Measurements from ENCODE around the gene NFATC1.

The NFATC1 gene

GRCh38 chr18:79568543-79569205, 172.9 kb downstream of the NFATC1 start:
- DNase-seq (ENCODE audit: low read depth in 2 of 3, low spot score in 1 of 3) = no peak

- no peak for DNase-seq (ENCODE audit: low read depth in 2 of 3, low spot score in 1 of 3)
These were observed 174.0 kb downstream of the NFATC1 start for GRCh38 chr18:79569720-79570119.

- no peak for DNase-seq (ENCODE audit: low read depth in 2 of 3, low spot score in 1 of 3)
These were observed 174.8 kb downstream of the NFATC1 start for GRCh38 chr18:79570266-79571201.

- no peak for DNase-seq (ENCODE audit: low read depth in 2 of 3, low spot score in 1 of 3)
These were observed 175.7 kb downstream of the NFATC1 start for GRCh38 chr18:79571211-79572092.

- no peak for DNase-seq (ENCODE audit: low read depth in 2 of 3, low spot score in 1 of 3)
These were observed 176.5 kb downstream of the NFATC1 start for GRCh38 chr18:79572093-79572780.

GRCh38 chr18:79572848-79573451, 177.2 kb downstream of the NFATC1 start:
- DNase-seq (ENCODE audit: low read depth in 2 of 3, low spot score in 1 of 3) = no peak

GRCh38 chr18:79573921-79574491, 178.3 kb downstream of the NFATC1 start:
- DNase-seq (ENCODE audit: low read depth in 2 of 3, low spot score in 1 of 3) = no peak

GRCh38 chr18:79574938-79575525, 179.3 kb downstream of the NFATC1 start:
- DNase-seq (ENCODE audit: low read depth in 2 of 3, low spot score in 1 of 3) = no peak

GRCh38 chr18:79575891-79576685, 180.4 kb downstream of the NFATC1 start:
- DNase-seq (ENCODE audit: low read depth in 2 of 3, low spot score in 1 of 3) = no peak

- DNase-seq (ENCODE audit: low read depth in 2 of 3, low spot score in 1 of 3) = no peak
These were observed 181.1 kb downstream of the NFATC1 start for GRCh38 chr18:79576686-79577351.

GRCh38 chr18:79577451-79578395, 182.0 kb downstream of the NFATC1 start:
- no peak for DNase-seq (ENCODE audit: low read depth in 2 of 3, low spot score in 1 of 3)

- DNase-seq (ENCODE audit: low read depth in 2 of 3, low spot score in 1 of 3) = no peak
These were observed 182.9 kb downstream of the NFATC1 start for GRCh38 chr18:79578396-79579260.

Data from stimulated activated CD4-positive, alpha-beta T cell treated with anti-CD3 and anti-CD28 coated beads, Interleukin-12 subunit alpha, Interleukin-12 subunit beta, amount 100 ng/mL, for 48 hours (primary cell).